Measurements from ENCODE around the gene GJD4. TPM values are rescaled to one million over a fixed set of nuclear protein-coding genes. Genes with fewer than 3 reads are reported as not detected.

GJD4 gene
- polyA plus RNA-seq, 3 donors: not detected

DNA sequence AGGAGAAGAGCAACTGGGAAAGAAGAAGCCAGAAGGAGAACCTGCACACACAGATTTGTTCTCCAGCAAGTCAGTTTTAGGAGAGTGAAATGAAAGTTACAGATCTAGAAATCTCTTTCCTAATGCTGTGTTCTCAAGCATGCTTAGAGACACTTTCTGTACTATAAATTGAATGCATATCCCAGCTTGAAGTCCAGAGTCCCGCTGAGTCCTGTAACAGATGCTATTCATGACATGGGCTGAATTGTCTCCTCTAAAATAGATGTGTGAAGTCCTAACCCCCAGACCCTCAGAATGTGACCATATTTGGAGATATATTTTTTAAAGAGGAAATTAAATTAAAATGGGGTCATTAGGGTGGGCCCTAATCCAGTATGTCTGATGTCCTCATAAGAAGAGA lies 46.9 kb upstream of the GJD4 start:
- Histone ChIP-seq H3K27me3 (ENCODE audit: control insufficient read depth in 2 of 2, insufficient read depth in 2 of 2, low read length in 2 of 2) (no peaks in the 10 kb centered on the region), H3K27ac (ENCODE audit: low read depth in 1 of 2, low read length in 2 of 2) (no peak overlapping the region), H3K4me3 (replicated peaks in 1 of 3; ENCODE audit: low read depth in 2 of 3, low read length in 3 of 3) (no peak overlapping the region), H3K9ac (ENCODE audit: insufficient read depth, low read length, poor library complexity, severe bottlenecking) (no peak overlapping the region), H3K9me3 (replicated peaks in 1 of 2; ENCODE audit: control insufficient read depth in 1 of 2, insufficient read depth in 1 of 2, low read length in 2 of 2) (no peaks in the 10 kb centered on the region), H4K20me1 (ENCODE audit: insufficient read depth, low read length) (peaks cover 57% of the 10 kb centered on the region), H3K4me1 (ENCODE audit: control insufficient read depth in 1 of 2, insufficient read depth in 2 of 2, low read length in 2 of 2) (no peaks in the 10 kb centered on the region), H3K79me2 (ENCODE audit: insufficient read depth, low read length) (no peaks in the 10 kb centered on the region), H2AFZ (ENCODE audit: insufficient read depth, low read depth, low read length, poor library complexity, severe bottlenecking) (no peak overlapping the region), H3K4me2 (replicated peaks; ENCODE audit: extremely low read depth, low read length, poor library complexity, severe bottlenecking) (no peak overlapping the region), H3K36me3 (replicated peaks in 1 of 2; ENCODE audit: control insufficient read depth in 1 of 2, insufficient read depth in 2 of 2, low read length in 2 of 2) (peaks cover 43 to 88% of the 10 kb centered on the region in 2 donors)
- DNase-seq: no peak
- Mint-ChIP-seq H3K36me3 (peaks cover 53 to 70% of the 10 kb centered on the region in 2 donors), H3K4me3 (no peak overlapping the region), H3K4me1 (peaks cover 2% of the 10 kb centered on the region), H3K9me3 (no peaks in the 10 kb centered on the region), H3K27ac (no peak overlapping the region), H3K27me3 (ENCODE audit: low read depth in 3 of 3) (no peaks in the 10 kb centered on the region)
- intact Hi-C loops (cut with micrococcal nuclease): loop anchor here in 1 of 2 donors (10.0 kb wide), 1 partner anchor 443 kb away; no protein-coding TSS in a partner anchor
- TF ChIP-seq, protein P1, sequence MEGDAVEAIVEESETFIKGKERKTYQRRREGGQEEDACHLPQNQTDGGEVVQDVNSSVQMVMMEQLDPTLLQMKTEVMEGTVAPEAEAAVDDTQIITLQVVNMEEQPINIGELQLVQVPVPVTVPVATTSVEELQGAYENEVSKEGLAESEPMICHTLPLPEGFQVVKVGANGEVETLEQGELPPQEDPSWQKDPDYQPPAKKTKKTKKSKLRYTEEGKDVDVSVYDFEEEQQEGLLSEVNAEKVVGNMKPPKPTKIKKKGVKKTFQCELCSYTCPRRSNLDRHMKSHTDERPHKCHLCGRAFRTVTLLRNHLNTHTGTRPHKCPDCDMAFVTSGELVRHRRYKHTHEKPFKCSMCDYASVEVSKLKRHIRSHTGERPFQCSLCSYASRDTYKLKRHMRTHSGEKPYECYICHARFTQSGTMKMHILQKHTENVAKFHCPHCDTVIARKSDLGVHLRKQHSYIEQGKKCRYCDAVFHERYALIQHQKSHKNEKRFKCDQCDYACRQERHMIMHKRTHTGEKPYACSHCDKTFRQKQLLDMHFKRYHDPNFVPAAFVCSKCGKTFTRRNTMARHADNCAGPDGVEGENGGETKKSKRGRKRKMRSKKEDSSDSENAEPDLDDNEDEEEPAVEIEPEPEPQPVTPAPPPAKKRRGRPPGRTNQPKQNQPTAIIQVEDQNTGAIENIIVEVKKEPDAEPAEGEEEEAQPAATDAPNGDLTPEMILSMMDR (IDR thresholded peaks at IDR 0.05): no peak
- WGBS (ENCODE audit: insufficient coverage): no CpG with 5 or more reads among the region's 1 CpG

DNA sequence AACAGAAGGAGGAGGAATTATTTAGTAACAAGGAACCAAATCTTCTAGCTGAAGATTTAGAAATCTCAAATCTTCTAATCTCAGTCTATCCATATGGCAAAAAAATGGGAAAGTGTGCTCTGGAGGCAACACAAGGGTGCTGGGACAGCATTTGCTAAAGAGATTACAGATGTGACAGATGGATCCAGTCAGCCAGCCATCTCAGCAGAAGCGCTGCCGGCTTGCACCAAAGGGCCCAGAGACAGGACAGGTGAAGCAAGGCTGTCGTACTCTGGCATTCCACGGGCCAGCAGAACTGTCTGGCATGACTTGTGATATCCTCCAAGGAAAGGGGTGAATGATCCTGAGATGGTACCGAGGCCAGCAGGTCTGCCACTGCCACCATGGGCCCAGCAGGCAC lies 45.7 kb upstream of the GJD4 start:
- Histone ChIP-seq H3K9ac (ENCODE audit: insufficient read depth, low read length, poor library complexity, severe bottlenecking) (no peak overlapping the region), H3K4me1 (ENCODE audit: control insufficient read depth in 1 of 2, insufficient read depth in 2 of 2, low read length in 2 of 2) (peaks cover 5 to 6% of the 10 kb centered on the region in 2 donors), H3K9me3 (replicated peaks in 1 of 2; ENCODE audit: control insufficient read depth in 1 of 2, insufficient read depth in 1 of 2, low read length in 2 of 2) (no peaks in the 10 kb centered on the region), H3K27me3 (ENCODE audit: control insufficient read depth in 2 of 2, insufficient read depth in 2 of 2, low read length in 2 of 2) (no peaks in the 10 kb centered on the region), H3K36me3 (replicated peaks in 1 of 2; ENCODE audit: control insufficient read depth in 1 of 2, insufficient read depth in 2 of 2, low read length in 2 of 2) (peaks cover 33 to 76% of the 10 kb centered on the region in 2 donors), H3K27ac (ENCODE audit: low read depth in 1 of 2, low read length in 2 of 2) (peak overlapping the region in 1 of 2 donors; percentile 24), H4K20me1 (ENCODE audit: insufficient read depth, low read length) (peaks cover 65% of the 10 kb centered on the region), H3K4me3 (replicated peaks in 1 of 3; ENCODE audit: low read depth in 2 of 3, low read length in 3 of 3) (no peak overlapping the region), H3K4me2 (replicated peaks; ENCODE audit: extremely low read depth, low read length, poor library complexity, severe bottlenecking) (no peak overlapping the region), H2AFZ (ENCODE audit: insufficient read depth, low read depth, low read length, poor library complexity, severe bottlenecking) (no peak overlapping the region), H3K79me2 (ENCODE audit: insufficient read depth, low read length) (no peaks in the 10 kb centered on the region)
- H3K36me3 Mint-ChIP-seq: peaks cover 47 to 66% of the 10 kb centered on the region in 2 donors
- no peak for DNase-seq
- 98% methylated on average over 5 of the region's 5 CpGs for WGBS (ENCODE audit: insufficient coverage)
- H3K4me1 Mint-ChIP-seq: peaks cover 9% of the 10 kb centered on the region
- TF ChIP-seq, protein P1 (IDR thresholded peaks at IDR 0.05): no peak
- H3K27me3 Mint-ChIP-seq (ENCODE audit: low read depth in 3 of 3): no peaks in the 10 kb centered on the region
- intact Hi-C loops (cut with micrococcal nuclease): loop anchor here in 1 of 2 donors (10.0 kb wide), 1 partner anchor 445 kb away; no protein-coding TSS in a partner anchor
- no peak overlapping the region for H3K4me3 Mint-ChIP-seq
- H3K9me3 Mint-ChIP-seq: no peaks in the 10 kb centered on the region
- H3K27ac Mint-ChIP-seq: no peak overlapping the region

Measured in CD14-positive monocyte (primary cell).